ENCODE results near the gene MILR1. TPM values are rescaled to one million over a fixed set of nuclear protein-coding genes. Genes with fewer than 3 reads are reported as not detected.
"Not testable (repeated sequence)": the region's sequence is repeated elsewhere in the genome, so short reads cannot be mapped to it uniquely, and the experiment has no call there.

The MILR1 gene
- total RNA-seq, 1 experiment from 2014 or later: 8.2 TPM

DNA sequence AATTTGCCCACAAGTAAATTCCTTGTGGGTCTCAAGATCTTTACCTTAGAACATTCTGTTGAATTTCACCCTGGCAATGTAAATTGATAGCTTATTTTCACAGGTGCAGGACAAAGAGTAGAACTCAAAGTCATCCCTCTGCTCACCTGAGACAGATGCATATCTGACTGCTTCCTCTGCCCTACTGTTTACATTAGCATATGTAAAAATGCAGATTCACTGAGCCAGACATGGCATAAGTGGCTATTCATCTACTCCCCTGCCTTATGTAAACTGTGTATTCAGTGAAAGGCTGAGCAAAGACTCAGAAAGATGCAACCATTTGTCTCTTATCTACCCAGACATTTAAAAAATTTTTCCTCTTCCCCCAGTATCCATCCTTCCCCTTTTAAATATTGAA lies 22.3 kb upstream of the MILR1 start:
- DNase-seq (ENCODE audit: low read depth): no peak

DNA sequence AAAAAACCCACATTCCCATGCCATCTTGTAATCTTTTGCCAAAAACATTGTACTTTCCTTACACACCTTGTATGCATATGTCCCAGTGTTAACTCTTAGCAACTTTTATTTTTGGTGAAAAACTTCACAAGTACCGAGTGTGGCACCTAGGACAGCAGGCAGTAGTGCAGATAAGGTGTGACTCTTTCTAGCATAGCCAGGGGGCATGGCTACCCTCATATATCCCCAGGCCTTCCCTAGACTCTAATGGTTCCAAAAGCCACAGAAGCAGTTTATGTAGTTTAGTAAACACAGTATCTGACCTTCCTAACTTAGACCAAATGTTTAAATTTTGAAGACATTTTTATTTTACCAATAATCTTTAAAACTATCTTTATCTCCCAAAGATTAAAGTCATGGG lies 20.5 kb upstream of the MILR1 start:
- DNase-seq (ENCODE audit: low read depth): no peak

DNA sequence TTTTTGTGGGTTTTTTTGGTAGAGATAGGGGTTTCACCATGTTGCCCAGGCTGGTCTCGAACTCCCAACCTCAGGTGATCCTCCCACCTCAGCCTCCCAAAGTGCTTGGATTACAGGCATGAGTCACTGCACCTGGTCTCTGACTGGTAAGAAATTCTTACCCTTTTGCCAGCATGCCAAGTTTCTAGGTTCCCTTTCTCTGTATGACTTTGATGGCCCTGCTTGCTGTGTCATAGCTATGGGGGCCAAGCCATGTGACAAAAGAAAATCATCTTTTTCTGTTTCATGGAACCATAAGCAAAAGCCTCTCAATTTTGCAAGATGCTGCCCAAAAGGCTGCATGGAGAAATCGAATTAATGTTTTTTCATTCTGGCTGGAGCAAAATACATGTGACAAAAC lies 18.9 kb upstream of the MILR1 start:
- not testable (repeated sequence) for DNase-seq (ENCODE audit: low read depth)

DNA sequence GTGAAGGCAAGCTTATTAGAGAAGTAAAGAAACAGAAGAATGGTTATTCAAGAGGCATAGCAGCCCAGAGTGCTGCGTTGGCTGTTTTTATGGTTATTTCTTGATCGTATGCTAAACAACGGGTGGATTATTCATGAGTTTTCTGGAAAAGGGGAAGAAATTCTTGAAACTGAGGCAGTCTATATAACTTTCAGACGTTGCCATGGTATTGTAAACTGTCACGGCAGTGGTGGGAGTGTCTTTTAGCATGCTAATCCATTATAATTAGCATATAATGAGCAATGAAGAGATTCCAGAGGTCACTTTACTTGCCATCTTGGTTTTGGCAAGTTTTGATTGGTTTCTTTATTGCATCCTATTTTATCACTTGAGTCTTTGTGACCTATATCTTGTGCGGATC lies 17.4 kb upstream of the MILR1 start:
- DNase-seq (ENCODE audit: low read depth): no peak

DNA sequence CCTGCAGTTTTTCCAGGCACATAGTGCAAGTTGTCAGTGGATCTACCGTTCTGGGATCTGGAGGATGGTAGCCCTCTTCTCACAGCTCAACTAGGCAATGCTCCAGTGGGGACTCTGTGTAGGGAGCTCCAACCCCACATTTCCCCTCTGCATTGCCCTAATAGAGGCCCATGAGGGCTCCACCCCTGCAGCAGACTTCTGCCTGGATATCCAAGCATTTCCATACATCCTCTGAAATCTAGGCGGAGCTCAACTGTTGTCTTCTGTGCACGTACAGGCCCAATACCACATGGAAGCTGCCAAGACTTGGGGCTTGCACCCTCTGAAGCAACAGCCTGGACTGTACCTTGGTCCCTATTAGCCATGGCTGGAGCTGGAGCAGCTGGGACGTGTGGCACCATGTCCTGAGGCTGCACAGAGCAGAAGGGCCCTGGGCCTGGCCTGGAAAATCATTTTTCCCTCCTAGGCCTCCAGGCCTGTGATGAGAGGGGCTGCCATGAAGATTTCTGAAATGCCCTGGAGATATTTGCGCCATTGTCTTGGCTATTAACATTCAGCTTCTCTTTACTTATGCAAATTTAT lies 10.9 kb upstream of the MILR1 start:
- no peak for DNase-seq (ENCODE audit: low read depth)

DNA sequence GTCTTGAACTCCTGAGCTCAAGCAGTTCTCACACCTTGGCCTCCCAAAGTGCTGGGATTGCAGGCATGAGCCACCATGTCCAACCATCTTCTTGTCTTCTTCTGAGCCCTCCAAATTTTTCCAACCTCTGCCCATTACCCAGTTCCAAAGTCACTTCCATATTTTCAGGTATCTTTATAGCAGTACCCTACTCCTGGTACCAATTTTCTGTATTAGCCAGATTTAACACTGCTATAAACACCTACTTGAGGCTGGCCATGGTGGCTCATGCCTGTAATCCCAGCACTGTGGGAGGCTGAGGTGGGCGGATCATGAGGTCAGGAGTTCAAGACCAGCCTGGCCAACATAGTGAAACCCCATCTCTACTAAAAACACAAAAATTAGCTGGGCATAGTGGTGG lies 9.4 kb upstream of the MILR1 start:
- not testable (repeated sequence) for DNase-seq (ENCODE audit: low read depth)

DNA sequence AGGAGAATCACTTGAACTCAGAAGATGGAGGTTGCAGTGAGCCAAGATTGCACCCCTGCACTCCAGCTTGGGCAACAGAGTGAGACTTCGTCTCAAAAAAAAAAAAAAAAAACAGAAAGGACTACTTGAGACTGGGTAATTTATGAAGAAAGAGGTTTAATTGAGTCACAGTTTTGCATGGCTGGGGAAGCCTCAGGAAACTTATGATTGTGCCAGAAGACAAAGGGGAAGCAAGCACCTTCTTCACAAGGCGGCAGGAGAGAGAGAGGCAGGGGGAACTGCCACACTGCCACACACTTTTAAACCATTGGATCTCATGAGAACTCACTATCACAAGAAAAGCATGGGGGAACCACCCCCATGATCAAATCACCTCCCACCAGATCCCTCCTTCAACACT lies 9.0 kb upstream of the MILR1 start:
- DNase-seq (ENCODE audit: low read depth): no peak

DNA sequence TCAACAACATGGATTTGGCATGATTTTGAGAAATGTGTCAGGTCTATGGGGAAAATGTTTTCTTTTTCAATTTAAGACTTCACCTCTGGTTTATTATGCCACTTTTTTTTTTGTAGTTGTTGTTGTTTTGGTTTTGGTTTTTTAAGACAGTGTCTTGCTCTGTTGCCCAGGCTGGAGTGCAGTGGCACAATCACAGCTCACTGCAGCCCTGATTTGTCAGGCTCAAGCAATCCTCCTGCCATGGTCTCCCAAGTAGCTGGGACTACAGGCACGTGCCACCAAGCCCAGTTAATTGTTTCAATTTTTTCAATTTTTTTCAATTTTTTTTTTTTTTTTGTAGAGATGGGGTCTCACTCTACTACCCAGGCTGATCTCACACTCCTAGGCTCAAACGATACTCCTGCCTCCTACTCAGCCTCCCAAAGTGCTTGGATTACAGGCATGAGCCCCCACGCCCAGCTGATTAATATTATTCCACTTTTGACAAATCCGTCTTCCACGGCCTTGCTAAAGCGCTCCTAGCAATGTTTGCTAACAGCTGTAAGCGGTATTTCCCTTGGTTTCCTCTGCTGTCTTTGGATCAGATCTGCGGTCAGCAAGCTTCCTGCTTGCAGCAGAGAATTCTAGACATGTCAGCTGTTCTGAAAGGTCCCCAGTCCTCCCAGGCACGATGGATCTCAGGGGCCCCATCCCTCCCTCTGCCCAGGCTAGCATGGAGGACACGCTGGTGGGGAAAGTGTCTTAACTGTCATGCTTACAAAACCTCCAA lies 7.0 kb upstream of the MILR1 start:
- peak; percentile 74 for DNase-seq (ENCODE audit: low read depth)

DNA sequence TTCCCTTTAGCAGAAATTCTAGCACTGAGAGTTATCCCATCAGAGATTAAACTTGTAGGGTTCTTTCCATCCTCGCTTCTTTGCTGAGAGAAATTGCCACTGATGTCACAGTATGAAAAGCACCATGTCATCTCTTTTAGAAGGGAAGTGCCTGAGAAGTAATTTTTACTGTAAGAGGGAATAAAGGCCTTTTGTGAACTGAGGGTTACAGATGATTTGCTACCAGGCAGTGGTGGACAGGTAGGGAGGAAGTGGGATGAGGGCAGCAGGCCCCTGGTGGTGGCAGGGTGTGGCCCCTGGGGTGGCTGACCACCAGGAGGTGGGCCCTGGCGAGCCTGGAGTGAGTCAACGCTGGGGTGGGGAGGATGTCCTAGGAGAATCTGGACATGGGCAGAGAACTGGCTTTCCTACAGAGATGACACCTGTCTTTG lies 6.4 kb upstream of the MILR1 start:
- DNase-seq (ENCODE audit: low read depth): peak; percentile 51

DNA sequence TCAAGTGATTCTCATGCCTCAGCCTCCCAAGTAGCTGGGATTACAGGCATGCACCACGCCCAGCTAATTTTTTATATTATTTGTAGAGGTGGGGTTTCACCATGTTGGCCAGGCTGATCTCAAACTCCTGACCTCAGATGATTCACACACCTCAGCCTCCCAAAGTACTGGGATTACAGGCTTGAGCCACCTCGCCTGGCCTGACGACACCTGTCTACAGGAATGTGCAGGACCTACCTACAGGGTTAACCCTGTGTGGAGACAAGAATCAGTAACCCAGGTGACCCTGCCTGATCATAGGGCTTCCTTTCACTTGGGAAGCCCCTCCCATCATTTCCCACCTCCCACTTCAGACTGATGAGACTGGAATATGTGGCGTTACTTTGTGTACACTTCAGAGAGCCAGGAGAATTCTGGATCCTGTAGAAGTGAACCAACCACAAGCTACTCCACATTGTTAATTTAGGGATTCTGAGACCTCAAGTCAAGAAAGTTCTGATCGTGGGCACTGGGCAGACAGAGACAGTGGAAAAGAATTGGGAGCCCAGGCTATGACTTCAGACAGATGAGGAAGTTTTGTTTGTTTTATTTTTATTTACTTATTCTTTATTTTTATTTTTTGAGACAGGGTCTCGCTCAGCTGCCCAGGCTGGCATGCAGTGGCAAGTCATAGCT lies 5.7 kb upstream of the MILR1 start:
- peak; percentile 36 for DNase-seq (ENCODE audit: low read depth)

DNA sequence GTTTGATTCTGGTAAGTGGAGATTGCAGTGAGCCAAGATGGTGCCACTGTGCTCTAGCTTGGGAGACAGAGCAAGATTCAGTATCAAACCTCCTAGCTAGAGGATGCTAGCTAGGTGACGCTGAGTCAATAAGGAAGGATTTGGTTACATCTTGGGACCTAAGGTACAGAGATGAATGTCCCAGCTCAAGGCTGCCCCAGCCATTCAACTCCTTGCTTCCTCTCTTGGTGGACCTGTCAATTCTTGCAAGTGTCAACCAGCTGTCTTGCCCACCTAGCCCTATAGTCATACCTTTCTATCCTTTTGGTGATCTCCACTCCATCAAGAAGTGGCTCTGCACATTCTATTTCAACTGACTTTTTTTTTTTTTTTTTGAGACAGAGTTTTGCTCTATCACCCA lies 1.4 kb upstream of the MILR1 start:
- DNase-seq (ENCODE audit: low read depth): no peak

DNA sequence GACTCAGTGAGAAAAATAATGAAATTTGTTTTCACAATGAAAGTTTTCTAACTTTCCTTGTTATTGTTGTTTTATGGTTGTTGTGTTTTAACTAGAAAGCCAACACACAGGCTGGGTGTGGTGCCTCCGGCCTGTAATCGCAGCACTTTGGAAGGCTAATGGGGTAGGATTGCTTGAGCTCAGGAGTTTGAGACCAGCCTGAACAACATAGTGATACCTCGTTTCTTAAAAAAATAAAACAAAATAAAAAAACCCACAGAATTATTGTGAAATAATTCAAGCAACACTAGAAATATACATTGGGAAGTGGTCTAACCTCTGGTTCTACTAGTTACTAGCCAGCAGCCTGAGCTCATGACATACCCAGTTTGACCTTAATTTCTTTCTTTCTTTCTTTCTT lies 630 bp downstream of the MILR1 start:
- no peak for DNase-seq (ENCODE audit: low read depth)

DNA sequence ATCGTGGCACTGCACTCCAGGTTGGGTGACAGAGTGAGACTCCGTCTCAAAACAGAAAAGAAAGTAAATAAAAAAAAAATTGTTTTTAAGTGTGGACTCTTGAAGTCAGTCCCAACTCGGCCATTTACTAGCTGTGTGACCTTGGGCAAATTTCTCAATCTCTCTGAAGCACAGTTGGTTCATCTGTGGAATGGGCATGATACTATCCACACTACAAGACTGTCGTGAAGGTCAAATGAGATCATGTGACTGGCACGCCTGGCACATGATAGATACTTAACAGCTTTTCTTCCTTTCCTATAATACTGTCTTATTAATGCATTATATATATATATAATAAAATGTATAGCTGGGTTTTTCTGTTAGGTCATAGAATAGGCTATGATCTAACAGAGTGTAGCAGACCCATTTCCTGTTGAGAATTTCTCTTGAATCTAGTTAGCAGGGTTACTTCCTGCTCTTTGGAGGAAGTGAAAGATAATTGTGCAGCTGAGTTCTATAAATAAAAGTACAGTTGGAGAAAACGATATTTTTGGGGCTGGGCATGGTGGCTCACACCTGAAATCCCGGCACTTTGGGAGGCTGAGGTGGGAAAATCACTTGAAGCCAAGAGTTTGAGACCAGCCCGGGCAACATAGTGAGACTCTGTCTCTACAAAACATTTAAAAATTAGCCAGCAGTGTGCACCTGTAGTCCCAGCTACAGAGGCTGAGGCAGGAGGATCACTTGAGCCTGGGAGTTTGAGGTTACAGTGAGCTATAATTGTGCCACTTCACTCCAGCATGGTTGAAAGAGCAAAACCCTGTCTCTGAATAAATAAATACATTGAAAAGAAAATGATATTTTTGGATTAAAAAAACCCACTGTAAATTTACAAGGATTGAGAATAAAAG lies 7.3 kb downstream of the MILR1 start:
- DNase-seq (ENCODE audit: low read depth): peak; percentile 57

DNA sequence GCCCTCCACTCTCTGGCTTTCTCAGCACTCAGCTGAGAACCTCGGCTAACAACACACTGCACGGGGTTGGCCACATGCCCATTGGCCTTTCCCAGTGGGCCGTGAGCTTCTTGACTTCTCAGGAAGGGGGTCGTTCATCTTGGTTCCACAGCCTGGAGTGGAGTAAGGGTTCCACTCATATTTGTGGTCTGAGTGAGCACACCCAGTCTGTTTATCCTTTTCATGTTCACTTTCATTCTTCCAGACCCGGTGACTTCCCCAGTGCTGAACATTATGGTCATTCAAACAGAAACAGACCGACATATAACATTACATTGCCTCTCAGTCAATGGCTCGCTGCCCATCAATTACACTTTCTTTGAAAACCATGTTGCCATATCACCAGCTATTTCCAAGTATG lies 8.2 kb downstream of the MILR1 start:
- DNase-seq (ENCODE audit: low read depth): no peak

DNA sequence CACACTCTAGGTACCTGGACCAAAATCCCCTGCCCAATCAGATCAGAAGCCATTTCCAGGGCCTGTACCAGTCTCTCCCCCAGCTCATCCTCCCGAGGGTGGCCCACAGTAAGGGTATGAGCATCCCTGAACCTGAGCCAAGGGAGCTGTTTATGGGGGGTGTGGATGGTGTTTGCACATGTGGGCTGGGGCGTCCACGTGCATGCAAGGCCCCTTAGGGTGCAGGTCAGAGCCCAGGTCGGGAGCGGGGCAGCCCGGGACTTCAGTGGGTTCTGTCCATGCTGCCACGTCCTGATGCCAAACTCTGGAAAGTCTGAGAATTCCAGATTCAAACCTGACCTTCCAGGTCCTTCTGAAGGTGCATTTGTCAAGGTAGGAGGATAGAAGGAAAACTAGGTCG lies 9.8 kb downstream of the MILR1 start:
- no peak for DNase-seq (ENCODE audit: low read depth)

DNA sequence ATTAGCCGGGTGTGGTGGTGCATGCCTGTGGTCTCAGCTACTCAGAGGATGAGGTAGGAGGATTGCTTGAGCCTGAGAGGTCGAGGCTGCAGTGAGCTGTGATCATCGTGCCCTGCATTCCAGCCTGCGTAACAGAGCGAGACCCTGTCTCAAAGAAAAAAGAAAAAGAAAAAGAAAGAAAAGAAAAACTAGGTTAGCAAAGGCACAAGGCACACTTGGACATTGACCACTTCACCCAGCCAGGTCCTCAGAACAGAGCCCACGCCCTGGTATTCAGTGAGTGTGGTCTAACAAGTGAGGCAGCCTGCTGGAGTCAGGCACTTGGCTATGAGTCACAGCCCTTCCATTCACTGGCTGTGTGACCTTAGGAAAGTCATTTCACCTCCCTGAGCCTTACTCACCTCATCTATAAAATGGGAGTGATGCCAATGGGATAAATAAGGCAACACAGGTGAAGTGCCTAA lies 10.4 kb downstream of the MILR1 start:
- DNase-seq (ENCODE audit: low read depth): peak; percentile 80

DNA sequence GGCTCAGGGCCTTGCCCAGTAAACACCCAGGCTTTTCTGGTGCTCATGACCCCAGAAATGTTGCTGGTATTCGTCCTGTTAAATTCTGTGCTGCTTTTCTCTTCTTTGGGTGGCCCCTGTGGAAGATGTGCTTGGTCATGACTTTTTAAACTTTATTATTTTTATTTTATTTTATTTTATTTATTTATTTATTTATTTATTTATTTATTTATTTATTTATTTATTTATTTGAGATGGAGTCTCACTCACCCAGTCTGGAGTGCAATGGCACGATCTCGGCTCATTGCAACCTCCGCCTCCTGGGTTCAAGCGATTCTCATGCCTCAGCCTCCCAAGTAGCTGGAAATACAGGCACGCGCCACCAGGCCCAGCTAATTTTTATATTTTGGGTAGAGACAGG lies 10.9 kb downstream of the MILR1 start:
- not testable (repeated sequence) for DNase-seq (ENCODE audit: low read depth)

DNA sequence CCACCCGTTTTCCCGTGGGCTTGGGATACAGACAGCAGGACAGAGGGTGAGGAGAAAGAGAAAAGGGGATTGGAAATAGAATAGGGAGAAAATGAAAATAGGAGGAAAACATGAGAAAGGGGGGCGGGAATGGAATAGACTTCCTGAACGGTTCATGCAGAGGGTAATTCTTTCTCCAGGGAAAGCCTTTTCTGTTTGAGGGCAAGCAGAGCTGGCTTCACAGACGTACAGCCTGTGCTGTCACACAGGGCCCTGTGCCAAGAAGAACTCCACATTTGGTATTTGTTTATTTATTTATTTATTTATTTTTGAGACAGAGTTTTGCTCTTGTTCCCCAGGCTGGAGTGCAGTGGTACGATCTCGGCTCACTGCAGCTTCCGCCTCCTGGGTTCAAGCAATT lies 12.0 kb downstream of the MILR1 start:
- no peak for DNase-seq (ENCODE audit: low read depth)

DNA sequence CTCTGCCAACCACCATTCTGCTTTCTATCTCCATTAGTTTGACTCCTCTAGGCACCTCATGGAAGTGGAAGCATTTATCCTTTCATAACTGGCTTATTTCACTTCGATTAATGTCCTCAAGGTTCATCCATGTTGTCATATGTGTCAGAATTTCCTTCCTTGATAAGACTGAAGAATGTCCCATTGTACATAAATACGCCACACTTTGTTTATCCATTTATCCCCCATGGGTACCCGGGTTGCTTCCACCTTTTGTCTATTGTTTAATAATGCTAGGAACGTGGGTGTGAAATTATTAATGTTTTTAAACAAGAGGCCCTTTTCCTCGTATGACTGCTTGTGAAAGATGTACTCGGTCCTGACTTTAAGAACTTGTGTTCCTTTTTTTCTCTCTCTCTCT lies 12.9 kb downstream of the MILR1 start:
- no peak for DNase-seq (ENCODE audit: low read depth)

DNA sequence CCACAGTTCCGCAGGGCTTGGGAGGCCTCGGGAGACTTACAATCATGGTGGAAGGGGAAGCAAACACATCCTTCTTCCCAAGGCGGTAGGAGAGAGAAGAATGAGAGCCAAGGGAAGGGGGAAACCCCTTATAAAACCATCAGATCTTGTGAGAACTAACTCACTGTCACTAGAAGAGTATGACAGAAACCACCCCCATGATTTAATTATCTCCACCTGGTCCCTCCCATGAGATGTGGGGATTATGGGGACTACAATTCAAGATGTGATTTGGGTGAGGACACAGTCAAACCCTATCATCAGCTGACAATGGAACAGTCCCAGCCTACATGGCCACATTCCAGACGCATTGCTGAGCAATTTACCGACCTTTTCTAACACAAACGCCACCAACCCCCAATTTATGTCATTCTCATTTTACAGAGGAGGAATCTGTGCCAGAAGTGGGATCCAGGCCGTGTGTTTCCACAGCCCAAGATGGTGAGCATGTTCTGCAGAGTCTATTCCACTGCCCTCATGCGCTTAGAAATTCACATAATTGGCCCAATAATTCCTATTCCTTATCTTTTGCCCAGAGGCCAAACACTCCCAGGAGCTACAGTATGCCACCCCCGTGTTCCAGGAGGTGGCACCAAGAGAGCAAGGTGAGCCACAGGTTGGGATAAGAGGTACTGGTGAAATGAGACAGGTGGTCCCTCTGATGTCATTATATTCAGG lies 17.3 kb downstream of the MILR1 start:
- no peak for DNase-seq (ENCODE audit: low read depth)

DNA sequence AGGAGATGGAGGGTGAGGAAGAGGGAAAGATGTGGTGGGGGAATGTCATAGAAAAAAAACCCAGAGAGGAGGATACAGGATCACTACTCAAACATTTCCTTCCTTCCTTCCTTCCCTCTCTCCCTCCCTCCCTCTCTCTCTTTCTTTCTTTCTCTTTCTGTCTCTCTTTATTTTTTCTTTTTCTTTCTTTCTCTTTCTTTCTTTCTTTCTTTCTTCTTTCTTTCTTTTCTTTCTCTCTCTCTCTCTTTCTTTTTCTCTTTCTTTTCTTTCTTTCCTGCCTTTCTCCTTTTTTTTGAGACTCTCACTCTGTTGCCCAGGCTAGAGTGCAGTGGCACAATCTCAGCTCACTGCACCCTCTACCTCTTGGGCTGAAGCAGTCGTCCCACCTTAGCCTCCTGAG lies 17.9 kb downstream of the MILR1 start:
- DNase-seq (ENCODE audit: low read depth): not testable (repeated sequence)
